H9 (cell line): Measurements from ENCODE around the gene STK32C. TPM values are rescaled to one million over a fixed set of nuclear protein-coding genes. Genes with fewer than 3 reads are reported as not detected.

ENCODE experiments used
- DNase-seq: peaks from one replicate; pipeline ENCODE4 v3.0.0-alpha.2; 2017
- H2AFZ ChIP-seq: one replicate; pipeline ENCODE4 v1.6.1; 2013; ENCODE audit warnings: mild to moderate bottlenecking, low read length, control low read depth, moderate library complexity
- H2AK5ac ChIP-seq: 2 replicates; pipeline ENCODE4 v1.6.1; 2013; ENCODE audit warnings: low read length, control low read depth, mixed read lengths; ENCODE audit not compliant: insufficient read length
- H2BK120ac ChIP-seq: one replicate; pipeline ENCODE4 v1.6.1; 2013; ENCODE audit warnings: low read depth, mild to moderate bottlenecking, low read length, control low read depth, inconsistent platforms; ENCODE audit not compliant: poor library complexity, severe bottlenecking
- H2BK12ac ChIP-seq: 2 replicates; pipeline ENCODE4 v1.6.1; 2013; ENCODE audit warnings: low read length, control low read depth, mixed read lengths, low read depth; ENCODE audit not compliant: insufficient read length
- H2BK15ac ChIP-seq: 2 replicates; pipeline ENCODE4 v1.6.1; 2013; ENCODE audit warnings: low read depth, low read length, control low read depth
- H2BK20ac ChIP-seq: one replicate; pipeline ENCODE4 v1.6.1; 2013; ENCODE audit warnings: low read depth, mild to moderate bottlenecking, low read length, control low read depth, inconsistent platforms; ENCODE audit not compliant: poor library complexity, severe bottlenecking
- H2BK5ac ChIP-seq: 2 replicates; pipeline ENCODE4 v1.6.1; 2013; ENCODE audit warnings: low read length, control low read depth, mixed read lengths; ENCODE audit not compliant: insufficient read length
- H3K14ac ChIP-seq: 2 replicates; pipeline ENCODE4 v1.6.1; 2013; ENCODE audit warnings: low read length, control low read depth; ENCODE audit not compliant: insufficient read depth
- H3K18ac ChIP-seq: 2 replicates; pipeline ENCODE4 v1.6.1; 2013; ENCODE audit warnings: low read depth, mild to moderate bottlenecking, mixed read lengths, low read length, control low read depth; ENCODE audit not compliant: insufficient read length
- H3K23ac ChIP-seq: 2 replicates; pipeline ENCODE4 v1.6.1; 2013; ENCODE audit warnings: low read length, control low read depth, mixed read lengths, low read depth; ENCODE audit not compliant: insufficient read length
- H3K23me2 ChIP-seq: 2 replicates; pipeline ENCODE4 v1.6.1; 2013; ENCODE audit warnings: low read depth, mild to moderate bottlenecking, mixed read lengths, low read length, control low read depth; ENCODE audit not compliant: insufficient read length, poor library complexity, severe bottlenecking
- H3K27ac ChIP-seq: 2 replicates; pipeline ENCODE4 v1.5.1; 2013; ENCODE audit warnings: low read length, control low read depth, mixed read lengths, low read depth; ENCODE audit not compliant: insufficient read length
- H3K27me3 ChIP-seq: 2 replicates; pipeline ENCODE4 v1.6.1; 2013; ENCODE audit warnings: low read length, control low read depth, inconsistent platforms; ENCODE audit not compliant: insufficient read depth
- H3K4ac ChIP-seq: 2 replicates; pipeline ENCODE4 v1.6.1; 2013; ENCODE audit warnings: low read depth, mild to moderate bottlenecking, control low read depth, inconsistent platforms, low read length, moderate library complexity
- H3K4me1 ChIP-seq: 2 replicates; pipeline ENCODE4 v1.6.1; 2013; ENCODE audit warnings: low read length, control low read depth, inconsistent platforms; ENCODE audit not compliant: insufficient read depth
- H3K4me2 ChIP-seq: 2 replicates; pipeline ENCODE4 v1.6.1; 2013; ENCODE audit warnings: low read length, control low read depth, mixed read lengths; ENCODE audit not compliant: insufficient read length, insufficient read depth
- H3K56ac ChIP-seq: 2 replicates; pipeline ENCODE4 v1.6.1; 2013; ENCODE audit warnings: low read depth, mild to moderate bottlenecking, mixed read lengths, low read length, control low read depth; ENCODE audit not compliant: insufficient read length
- H3K79me1 ChIP-seq: 2 replicates; pipeline ENCODE4 v1.6.1; 2013; ENCODE audit warnings: low read depth, mild to moderate bottlenecking, moderate library complexity, low read length, control low read depth, inconsistent platforms; ENCODE audit not compliant: insufficient read depth, poor library complexity, severe bottlenecking
- H3K79me2 ChIP-seq: 2 replicates; pipeline ENCODE4 v1.6.1; 2013; ENCODE audit warnings: low read length, control low read depth, inconsistent platforms; ENCODE audit not compliant: insufficient read depth
- H3K9ac ChIP-seq: 2 replicates; pipeline ENCODE4 v1.6.1; 2013; ENCODE audit warnings: low read length, control low read depth, mixed read lengths; ENCODE audit not compliant: insufficient read length; ENCODE audit errors: extremely low read depth
- H3K9me3 ChIP-seq: one replicate; pipeline ENCODE4 v1.6.1; 2013; ENCODE audit warnings: low read depth, low read length, inconsistent platforms; ENCODE audit not compliant: control insufficient read depth
- H3T11ph ChIP-seq: one replicate; pipeline ENCODE4 v1.6.1; 2013; ENCODE audit warnings: mild to moderate bottlenecking, low read length, control low read depth, inconsistent platforms
- H4K20me1 ChIP-seq: one replicate; pipeline ENCODE4 v1.6.1; 2013; ENCODE audit not compliant: control insufficient read depth, insufficient read length, insufficient read depth
- H4K5ac ChIP-seq: 2 replicates; pipeline ENCODE4 v1.6.1; 2013; ENCODE audit warnings: low read depth, mild to moderate bottlenecking, mixed read lengths, low read length, control low read depth; ENCODE audit not compliant: insufficient read length
- H4K8ac ChIP-seq: replicated peaks from 2 replicates; pipeline ENCODE4 v1.6.1; 2013; ENCODE audit warnings: low read length, control low read depth, mixed read lengths, low read depth; ENCODE audit not compliant: insufficient read length
- H4K91ac ChIP-seq: 2 replicates; pipeline ENCODE4 v1.6.1; 2013; ENCODE audit warnings: low read depth, mild to moderate bottlenecking, moderate library complexity, mixed read lengths, low read length, control low read depth; ENCODE audit not compliant: insufficient read length
- H3K27ac Mint-ChIP-seq, 3 experiments: 2 replicates in 2 of 3; 3 replicates in 1 of 3; pipeline ENCODE4 v1.8.0; 2020 to 2021; ENCODE audit warnings: mixed read lengths in 3 of 3, mild to moderate bottlenecking in 1 of 3, moderate library complexity in 1 of 3
- H3K27me3 Mint-ChIP-seq: 2 replicates; pipeline ENCODE4 v1.8.0; 2021; ENCODE audit warnings: low read depth, mild to moderate bottlenecking, moderate library complexity, mixed read lengths
- H3K36me3 Mint-ChIP-seq, 3 experiments: 2 replicates in 2 of 3; 3 replicates in 1 of 3; pipeline ENCODE4 v1.8.0; 2020 to 2021; ENCODE audit warnings: low read depth in 3 of 3, mixed read lengths in 3 of 3; ENCODE audit not compliant: insufficient read depth in 1 of 3
- H3K4me1 Mint-ChIP-seq, 2 experiments: 2 replicates each; pipeline ENCODE4 v1.8.0; 2020; ENCODE audit warnings: mixed read lengths in 2 of 2
- H3K4me3 Mint-ChIP-seq, 2 experiments: 2 replicates in 1 of 2; 3 replicates in 1 of 2; pipeline ENCODE4 v1.8.0; 2020 to 2021; ENCODE audit warnings: mild to moderate bottlenecking in 2 of 2, mixed read lengths in 2 of 2, moderate library complexity in 1 of 2
- H3K9me3 Mint-ChIP-seq, 2 experiments: 2 replicates in 1 of 2; 3 replicates in 1 of 2; pipeline ENCODE4 v1.8.0; 2020; ENCODE audit warnings: mild to moderate bottlenecking in 2 of 2, mixed read lengths in 2 of 2, moderate library complexity in 1 of 2
- CTCF ChIP-seq: fragments of 200-600 bp; sonication (generic); conservative IDR thresholded peaks from 3 replicates; pipeline ENCODE4 v1.8.0; 2021; ENCODE audit warnings: antibody characterized with exemption, mild to moderate bottlenecking
- WGBS: extraction: QIAGEN DNeasy Blood & Tissue Kit; methylation state at CpG from one replicate; pipeline ENCODE4 v1.1.7; 2013; ENCODE audit warnings: missing lambda C conversion rate, low lambda C conversion rate, mixed read lengths; ENCODE audit not compliant: insufficient read length; ENCODE audit errors: extremely low coverage; 5-methylcytosine and 5-hydroxymethylcytosine counted together
- total RNA-seq: library from RNA; stranded (reverse); gene quantifications from 2 replicates; pipeline ENCODE4 v1.2.1, GENCODE V29; 2021

The STK32C gene
- total RNA-seq, 1 experiment from 2014 or later: 11.3 TPM

- TF ChIP-seq CTCF: no peak
- Histone ChIP-seq H2BK15ac (no peak overlapping the region), H3K9me3 (no peaks in the 10 kb centered on the region), H3K27me3 (no peaks in the 10 kb centered on the region), H4K20me1 (no peaks in the 10 kb centered on the region), H3T11ph (no peak overlapping the region), H3K79me1 (no peaks in the 10 kb centered on the region), H3K23ac (no peak overlapping the region), H3K79me2 (no peaks in the 10 kb centered on the region), H2BK120ac (no peak overlapping the region), H2BK5ac (no peak overlapping the region), H3K4ac (no peak overlapping the region), H4K91ac (no peak overlapping the region), H3K27ac (no peak overlapping the region), H3K4me1 (no peaks in the 10 kb centered on the region), H3K4me2 (no peak overlapping the region), H3K14ac (no peak overlapping the region), H2AFZ (no peak overlapping the region), H2BK20ac (no peak overlapping the region), H2BK12ac (no peak overlapping the region), H4K8ac (no peak overlapping the region), H3K9ac (no peak overlapping the region), H2AK5ac (no peak overlapping the region), H3K18ac (no peak overlapping the region), H3K56ac (no peak overlapping the region), H4K5ac (no peak overlapping the region), H3K23me2 (no peaks in the 10 kb centered on the region)
- no peak overlapping the region for H3K27ac Mint-ChIP-seq
- H3K4me1 Mint-ChIP-seq: peaks cover 12 to 30% of the 10 kb centered on the region in 2 experiments
- no peaks in the 10 kb centered on the region; a peak in 1 of 7 replicates for H3K36me3 Mint-ChIP-seq
- H3K27me3 Mint-ChIP-seq: no peaks in the 10 kb centered on the region
- no CpG with 5 or more reads among the region's 18 CpGs for WGBS
- no peaks in the 10 kb centered on the region for H3K9me3 Mint-ChIP-seq
- no peak overlapping the region for H3K4me3 Mint-ChIP-seq
- DNase-seq: no peak
Measured at GRCh38 chr10:132233501-132234085, 74.2 kb downstream of the STK32C start.
